A549 (cell line): ENCODE results near the gene NUDT16L1. TPM values are rescaled to one million over a fixed set of nuclear protein-coding genes. Genes with fewer than 3 reads are reported as not detected.
A peak's percentile ranks its signal among the peaks of the same experiment; 100 is the strongest.
"Not testable (repeated sequence)": the region's sequence is repeated elsewhere in the genome, so short reads cannot be mapped to it uniquely, and the experiment has no call there.

ENCODE experiments used
- ATAC-seq, 2 experiments: fragments of 200-7000 bp in 1 of 2; fragments of >200 bp in 1 of 2; cut with Nextera tagmentation in 1 of 2; cut with Tn5 transposase in 1 of 2; 3 replicates each; pipeline versions ENCODE4 v1.8.0 to v1.9.1; 2018 to 2020; ENCODE audit warnings: mild to moderate bottlenecking in 1 of 2, moderate library complexity in 1 of 2
- CTCF ChIA-PET: fragments of 300-600 bp; sonication (Branson Sonifier 250); formaldehyde crosslinking; extraction: SDS; loops from one replicate; lab custom pipeline; 2021; ENCODE audit warnings: antibody characterized with exemption, inconsistent platforms; lab: Yijun Ruan, JAX
- POLR2A ChIA-PET: fragments of 350-600 bp; formaldehyde crosslinking; extraction: SDS; loops from one replicate; lab custom pipeline; 2021; ENCODE audit warnings: antibody characterized with exemption, inconsistent platforms; lab: Yijun Ruan, JAX
- DNase-seq, 2 experiments: peaks; one replicate each; pipeline versions ENCODE4 v3.0.0 to v3.0.0-alpha.2; 2011 to 2016; ENCODE audit warnings: low read depth in 1 of 2, low spot score in 1 of 2
- FAIRE-seq: peaks from 2 replicates; lab custom pipeline; 2011; peaks lifted over from hg19 to GRCh38; lab: Jason Lieb, UNC
- H3K27ac ChIP-seq, 2 experiments: fragments of >200 bp; sonication (Bioruptor Twin); formaldehyde crosslinking; 3 replicates each; pipeline ENCODE4 v1.5.1; 2016 to 2017
- H3K4me1 ChIP-seq: fragments of >200 bp; sonication (Bioruptor Twin); formaldehyde crosslinking; 3 replicates; pipeline ENCODE4 v1.6.1; 2016
- H3K4me2 ChIP-seq: fragments of >200 bp; sonication (Bioruptor Twin); formaldehyde crosslinking; 3 replicates; pipeline ENCODE4 v1.6.1; 2016
- H3K4me3 ChIP-seq: fragments of >200 bp; sonication (Bioruptor Twin); formaldehyde crosslinking; 3 replicates; pipeline ENCODE4 v1.5.1; 2016
- H3K9me3 ChIP-seq: fragments of >200 bp; sonication (Bioruptor Twin); formaldehyde crosslinking; 3 replicates; pipeline ENCODE4 v1.6.1; 2016
- BHLHE40 ChIP-seq: IDR thresholded peaks from 2 replicates; pipeline ENCODE4 v1.6.1; 2012; ENCODE audit warnings: low read depth, low read length, inconsistent platforms
- CTCF ChIP-seq: fragments of >200 bp; sonication (Bioruptor Twin); formaldehyde crosslinking; IDR thresholded peaks from 3 replicates; pipeline ENCODE4 v1.5.1; 2016
- ESRRA ChIP-seq: fragments of 150-350 bp; IDR thresholded peaks from 2 replicates; pipeline ENCODE4 v1.6.1; 2014; ENCODE audit warnings: mild to moderate bottlenecking, low read length, borderline replicate concordance
- HEYL ChIP-seq: fragments of 250-450 bp; sonication (Bioruptor Pico); IDR thresholded peaks from 2 replicates; pipeline ENCODE4 v1.8.0; 2021; ENCODE audit warnings: mild to moderate bottlenecking, moderate library complexity
- JUN ChIP-seq, 2 experiments: fragments of >200 bp; sonication (Bioruptor Twin); formaldehyde crosslinking; IDR thresholded peaks; 2 replicates in 1 of 2; 3 replicates in 1 of 2; pipeline ENCODE4 v1.6.1; 2016 to 2017
- MYC ChIP-seq: IDR thresholded peaks from 2 replicates; pipeline ENCODE4 v1.6.1; 2012; ENCODE audit warnings: mild to moderate bottlenecking, inconsistent platforms, low read length, improper control_type of control experiment, borderline replicate concordance
- POLR2AphosphoS2 ChIP-seq: conservative IDR thresholded peaks from 2 replicates; pipeline ENCODE4 v1.6.1; 2012; ENCODE audit warnings: low read length, improper control_type of control experiment, inconsistent platforms
- RAD21 ChIP-seq, 2 experiments: fragments of >200 bp in 1 of 2; sonication (Bioruptor Twin) in 1 of 2; formaldehyde crosslinking in 1 of 2; IDR thresholded peaks in 1 of 2; conservative IDR thresholded peaks in 1 of 2; 2 replicates in 1 of 2; 3 replicates in 1 of 2; pipeline ENCODE4 v1.6.1; 2012 to 2018; ENCODE audit warnings: inconsistent platforms in 1 of 2
- USF2 ChIP-seq: fragments of 450-650 bp; IDR thresholded peaks from 2 replicates; pipeline ENCODE4 v1.6.1; 2014; ENCODE audit warnings: antibody characterized with exemption
- ZNF302 ChIP-seq: fragments of 250-450 bp; sonication (Bioruptor Pico); IDR thresholded peaks from 2 replicates; pipeline ENCODE4 v1.9.0; 2021; ENCODE audit warnings: inconsistent platforms, mild to moderate bottlenecking, moderate library complexity
- WGBS: methylation state at CpG from one replicate; pipeline ENCODE4 v1.1.6; 2017; ENCODE audit errors: missing lambda C conversion rate; 5-methylcytosine and 5-hydroxymethylcytosine counted together
- polyA plus RNA-seq, 4 experiments: library from polyadenylated mRNA; depleted of rRNA in 3 of 4; stranded (reverse); fragments of >200 nt; fragmentation: RNase III in 1 of 4; extraction: RNeasy Plus Mini Kit Qiagen cat#74134 plus additional on column Dnase treatment in 1 of 4; gene quantifications; 2 replicates in 3 of 4; 3 replicates in 1 of 4; pipeline ENCODE4 v1.2.3, GENCODE V29; 2011 to 2017
- TF ChIP-seq, protein P1 (sequence below): fragments of 200-600 bp; sonication (generic); IDR thresholded peaks from 2 replicates; pipeline ENCODE4 v1.6.1; 2016; ENCODE audit warnings: antibody characterized with exemption, mild to moderate bottlenecking, moderate library complexity
- TF ChIP-seq, protein P2 (sequence below): IDR thresholded peaks from 2 replicates; pipeline ENCODE4 v1.6.1; 2012
- TF ChIP-seq, protein P3 (sequence below): IDR thresholded peaks from 2 replicates; pipeline ENCODE4 v1.6.1; 2012; ENCODE audit warnings: low read depth, borderline replicate concordance

The NUDT16L1 gene
- polyA plus RNA-seq, 2 of the 4 experiments (the other 2 are of a cell fraction) = 15.5 to 22.9 TPM

DNA sequence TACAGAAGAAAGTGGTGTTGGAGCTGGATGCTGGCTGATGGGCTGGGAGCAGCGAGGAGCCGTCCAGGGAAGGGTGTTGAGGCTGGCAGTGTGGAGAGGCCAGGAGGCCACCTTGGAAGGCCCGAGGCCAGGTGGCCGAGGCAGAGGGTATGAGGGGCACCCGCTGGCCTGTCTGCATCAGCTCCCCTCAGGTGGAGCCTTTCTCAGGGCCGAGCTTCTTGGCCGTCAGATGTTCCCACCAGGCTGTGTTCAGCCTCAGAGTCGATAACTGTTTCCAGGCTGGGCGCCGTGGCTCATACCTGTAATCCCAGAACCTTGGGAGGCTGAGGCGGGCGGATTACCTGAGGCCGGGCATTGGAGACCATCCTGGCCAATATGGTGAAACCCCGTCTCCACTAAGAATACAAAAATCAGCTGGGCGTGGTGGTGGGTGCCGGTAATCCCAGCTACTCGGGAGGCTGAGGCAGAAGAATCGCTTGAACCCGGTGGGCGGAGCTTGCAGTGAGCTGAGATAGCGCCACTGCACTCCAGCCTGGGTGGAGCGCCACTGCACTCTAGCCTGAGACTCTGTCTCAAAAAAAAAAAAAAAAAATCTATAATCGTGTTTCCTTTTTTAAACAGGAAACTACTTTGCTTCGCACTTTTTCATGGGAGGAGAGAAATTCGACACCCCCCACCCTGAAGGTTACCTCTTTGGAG, 43.5 kb upstream of the NUDT16L1 start:
- Histone ChIP-seq H3K4me1 (peaks cover 26% of the 10 kb centered on the region), H3K4me3 (no peak overlapping the region), H3K4me2 (no peak overlapping the region), H3K9me3 (no peaks in the 10 kb centered on the region), H3K27ac (no peak overlapping the region; a peak in 1 of 6 replicates)
- ChIA-PET CTCF (interaction anchor here (0.6 to 3.7 kb wide), 33 partner anchors 8 to 325 kb away, joined by 3 to 24 read pairs (median 4); partner anchors contain the start of gene MGRN1), POLR2A (no interaction called here)
- no peak for DNase-seq
- ATAC-seq = no peak
- WGBS = 90% methylated on average over 20 of the region's 25 CpGs
- TF ChIP-seq POLR2AphosphoS2 = no peak
- no peak for TF ChIP-seq RAD21 (conservative IDR thresholded peaks at IDR 0.05 in 1 of 2, IDR thresholded peaks at IDR 0.05 in 1 of 2)
- TF ChIP-seq, protein P1, sequence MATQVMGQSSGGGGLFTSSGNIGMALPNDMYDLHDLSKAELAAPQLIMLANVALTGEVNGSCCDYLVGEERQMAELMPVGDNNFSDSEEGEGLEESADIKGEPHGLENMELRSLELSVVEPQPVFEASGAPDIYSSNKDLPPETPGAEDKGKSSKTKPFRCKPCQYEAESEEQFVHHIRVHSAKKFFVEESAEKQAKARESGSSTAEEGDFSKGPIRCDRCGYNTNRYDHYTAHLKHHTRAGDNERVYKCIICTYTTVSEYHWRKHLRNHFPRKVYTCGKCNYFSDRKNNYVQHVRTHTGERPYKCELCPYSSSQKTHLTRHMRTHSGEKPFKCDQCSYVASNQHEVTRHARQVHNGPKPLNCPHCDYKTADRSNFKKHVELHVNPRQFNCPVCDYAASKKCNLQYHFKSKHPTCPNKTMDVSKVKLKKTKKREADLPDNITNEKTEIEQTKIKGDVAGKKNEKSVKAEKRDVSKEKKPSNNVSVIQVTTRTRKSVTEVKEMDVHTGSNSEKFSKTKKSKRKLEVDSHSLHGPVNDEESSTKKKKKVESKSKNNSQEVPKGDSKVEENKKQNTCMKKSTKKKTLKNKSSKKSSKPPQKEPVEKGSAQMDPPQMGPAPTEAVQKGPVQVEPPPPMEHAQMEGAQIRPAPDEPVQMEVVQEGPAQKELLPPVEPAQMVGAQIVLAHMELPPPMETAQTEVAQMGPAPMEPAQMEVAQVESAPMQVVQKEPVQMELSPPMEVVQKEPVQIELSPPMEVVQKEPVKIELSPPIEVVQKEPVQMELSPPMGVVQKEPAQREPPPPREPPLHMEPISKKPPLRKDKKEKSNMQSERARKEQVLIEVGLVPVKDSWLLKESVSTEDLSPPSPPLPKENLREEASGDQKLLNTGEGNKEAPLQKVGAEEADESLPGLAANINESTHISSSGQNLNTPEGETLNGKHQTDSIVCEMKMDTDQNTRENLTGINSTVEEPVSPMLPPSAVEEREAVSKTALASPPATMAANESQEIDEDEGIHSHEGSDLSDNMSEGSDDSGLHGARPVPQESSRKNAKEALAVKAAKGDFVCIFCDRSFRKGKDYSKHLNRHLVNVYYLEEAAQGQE = no peak
- no peak for TF ChIP-seq ZNF302 (CRISPR knock-in tag)
- 0 out of 2 replicates have a peak, but pooled peaks have one; percentile 39 for TF ChIP-seq HEYL (CRISPR knock-in tag)
- no peak for TF ChIP-seq JUN (IDR thresholded peaks at IDR 0.05)
- TF ChIP-seq BHLHE40 = no peak
- FAIRE-seq = no peak

GRCh38 chr16:4650443-4651074, 42.8 kb upstream of the NUDT16L1 start:
- H3K4me3 ChIP-seq, H3K27ac ChIP-seq, FAIRE-seq, H3K4me2 ChIP-seq, POLR2A ChIA-PET, H3K9me3 ChIP-seq: not testable (repeated sequence)
- ATAC-seq = peak; percentile 75 to 87
- H3K4me1 ChIP-seq = peaks cover 32% of the 10 kb centered on the region
- CTCF ChIA-PET = interaction anchor here (0.6 to 3.7 kb wide), 34 partner anchors 8 to 324 kb away, joined by 3 to 24 read pairs (median 4); partner anchors contain the start of gene MGRN1
- WGBS = 79% methylated on average over 14 of the region's 15 CpGs
- 0 out of 2 replicates have a peak, but pooled peaks have one; percentile 20 for TF ChIP-seq ESRRA
- TF ChIP-seq, protein P2, sequence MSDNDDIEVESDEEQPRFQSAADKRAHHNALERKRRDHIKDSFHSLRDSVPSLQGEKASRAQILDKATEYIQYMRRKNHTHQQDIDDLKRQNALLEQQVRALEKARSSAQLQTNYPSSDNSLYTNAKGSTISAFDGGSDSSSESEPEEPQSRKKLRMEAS = peak; percentile 86
- TF ChIP-seq, protein P3, sequence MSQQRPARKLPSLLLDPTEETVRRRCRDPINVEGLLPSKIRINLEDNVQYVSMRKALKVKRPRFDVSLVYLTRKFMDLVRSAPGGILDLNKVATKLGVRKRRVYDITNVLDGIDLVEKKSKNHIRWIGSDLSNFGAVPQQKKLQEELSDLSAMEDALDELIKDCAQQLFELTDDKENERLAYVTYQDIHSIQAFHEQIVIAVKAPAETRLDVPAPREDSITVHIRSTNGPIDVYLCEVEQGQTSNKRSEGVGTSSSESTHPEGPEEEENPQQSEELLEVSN = peak; percentile 34; the same call in 1 of the 2 replicates
- peak; percentile 29 to 45; a peak in 2 of 5 replicates for TF ChIP-seq RAD21 (conservative IDR thresholded peaks at IDR 0.05 in 1 of 2, IDR thresholded peaks at IDR 0.05 in 1 of 2)
- peak; percentile 41; the same call in 1 of the 2 replicates for TF ChIP-seq MYC
- TF ChIP-seq USF2 = peak; percentile 78
- peak; percentile 99 for TF ChIP-seq BHLHE40
- TF ChIP-seq CTCF = peak; percentile 70
- TF ChIP-seq, all 56 proteins: peak for 8; not testable (repeated sequence) for 48
- DNase-seq = peak; percentile 84 to 89
